MM.1S (cell line): ENCODE data around the gene UBE2Q1.

Experiments used
- EZH2 ChIP-seq: fragments of 300-600 bp; sonication (generic); optimal IDR thresholded peaks from 2 replicates; pipeline ENCODE3; 2017; ENCODE audit warnings: low read depth, mild to moderate bottlenecking, antibody characterized with exemption, low read length, mixed read lengths
- TF ChIP-seq, protein P1 (sequence below): fragments of 300-600 bp; sonication (generic); IDR thresholded peaks from 2 replicates; pipeline ENCODE4 v1.5.1; 2016; ENCODE audit warnings: antibody characterized with exemption, low read length, mixed read lengths

DNA sequence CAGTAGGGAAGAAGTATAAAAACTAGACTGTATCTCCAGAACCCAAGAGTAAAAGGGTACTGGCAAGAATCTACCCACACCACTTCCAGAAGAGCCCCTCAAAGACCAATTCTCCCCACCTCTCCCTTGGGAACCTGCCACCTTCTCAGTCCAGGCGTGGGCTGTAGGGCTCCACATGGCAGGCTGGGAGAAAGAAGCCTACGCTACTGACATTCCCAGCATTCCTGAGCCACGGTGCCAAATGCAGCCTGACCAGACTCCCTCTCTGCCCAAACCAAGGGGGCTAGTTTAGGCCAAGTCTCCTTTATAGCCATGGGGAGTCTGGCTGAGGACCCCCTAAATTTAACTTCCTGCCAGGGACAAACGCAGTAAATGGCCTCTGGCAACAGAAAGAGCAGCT, 2.0 kb downstream of the UBE2Q1 start:
- TF ChIP-seq, protein P1, sequence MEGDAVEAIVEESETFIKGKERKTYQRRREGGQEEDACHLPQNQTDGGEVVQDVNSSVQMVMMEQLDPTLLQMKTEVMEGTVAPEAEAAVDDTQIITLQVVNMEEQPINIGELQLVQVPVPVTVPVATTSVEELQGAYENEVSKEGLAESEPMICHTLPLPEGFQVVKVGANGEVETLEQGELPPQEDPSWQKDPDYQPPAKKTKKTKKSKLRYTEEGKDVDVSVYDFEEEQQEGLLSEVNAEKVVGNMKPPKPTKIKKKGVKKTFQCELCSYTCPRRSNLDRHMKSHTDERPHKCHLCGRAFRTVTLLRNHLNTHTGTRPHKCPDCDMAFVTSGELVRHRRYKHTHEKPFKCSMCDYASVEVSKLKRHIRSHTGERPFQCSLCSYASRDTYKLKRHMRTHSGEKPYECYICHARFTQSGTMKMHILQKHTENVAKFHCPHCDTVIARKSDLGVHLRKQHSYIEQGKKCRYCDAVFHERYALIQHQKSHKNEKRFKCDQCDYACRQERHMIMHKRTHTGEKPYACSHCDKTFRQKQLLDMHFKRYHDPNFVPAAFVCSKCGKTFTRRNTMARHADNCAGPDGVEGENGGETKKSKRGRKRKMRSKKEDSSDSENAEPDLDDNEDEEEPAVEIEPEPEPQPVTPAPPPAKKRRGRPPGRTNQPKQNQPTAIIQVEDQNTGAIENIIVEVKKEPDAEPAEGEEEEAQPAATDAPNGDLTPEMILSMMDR: no peak
- no peak for TF ChIP-seq EZH2
